DMS79 (cell line): ENCODE measurements around the gene SLC25A44.
"Not testable (repeated sequence)": the region's sequence is repeated elsewhere in the genome, so short reads cannot be mapped to it uniquely, and the experiment has no call there.

Source experiments
- DNase-seq: peaks from one replicate; lab custom pipeline; 2025; lab: John Stamatoyannopoulos, UW

Gene SLC25A44

GRCh38 chr1:156204686-156205085 is 10.8 kb downstream of the SLC25A44 start:
- no peak for DNase-seq

- DNase-seq, result no peak
These were observed 17.3 kb downstream of the SLC25A44 start for GRCh38 chr1:156211243-156211642.

- DNase-seq, result no peak
These were observed 18.2 kb downstream of the SLC25A44 start for GRCh38 chr1:156212130-156212529.

- peak; percentile 95 for DNase-seq
These were observed 19.1 kb downstream of the SLC25A44 start, which contains the start of gene PMF1 for GRCh38 chr1:156212833-156213643. PMF1 (plus strand) TSS chr1:156213007; CDS start chr1:156213016, 9 bp downstream.

GRCh38 chr1:156213644-156213966 is 19.7 kb downstream of the SLC25A44 start:
- DNase-seq, result no peak

- no peak for DNase-seq
These were observed 20.3 kb downstream of the SLC25A44 start for GRCh38 chr1:156214024-156214748.

- not testable (repeated sequence) for DNase-seq
These were observed 22.6 kb downstream of the SLC25A44 start for GRCh38 chr1:156216361-156217086.

GRCh38 chr1:156217871-156218270 is 24.0 kb downstream of the SLC25A44 start:
- no peak for DNase-seq

- no peak for DNase-seq
These were observed 26.3 kb downstream of the SLC25A44 start for GRCh38 chr1:156220226-156220625.

- DNase-seq, result no peak
These were observed 28.2 kb downstream of the SLC25A44 start for GRCh38 chr1:156221986-156222692.

- DNase-seq, result no peak
These were observed 31.7 kb downstream of the SLC25A44 start for GRCh38 chr1:156225677-156226014.

- DNase-seq, result no peak
These were observed 32.2 kb downstream of the SLC25A44 start for GRCh38 chr1:156226116-156226538.

- no peak for DNase-seq
These were observed 32.9 kb downstream of the SLC25A44 start for GRCh38 chr1:156226782-156227181.

GRCh38 chr1:156228501-156228900 is 34.6 kb downstream of the SLC25A44 start:
- DNase-seq, result no peak

GRCh38 chr1:156229809-156230472 is 36.0 kb downstream of the SLC25A44 start:
- DNase-seq, result no peak

- no peak for DNase-seq
These were observed 36.6 kb downstream of the SLC25A44 start for GRCh38 chr1:156230473-156230837.

GRCh38 chr1:156232201-156232894 is 38.4 kb downstream of the SLC25A44 start:
- DNase-seq, result no peak

GRCh38 chr1:156233426-156234127 is 39.7 kb downstream of the SLC25A44 start:
- no peak for DNase-seq

- no peak for DNase-seq
These were observed 42.3 kb downstream of the SLC25A44 start for GRCh38 chr1:156236164-156236563.

- DNase-seq, result no peak
These were observed 44.3 kb downstream of the SLC25A44 start for GRCh38 chr1:156238248-156238647.
